ENCODE results near the gene BTBD16.

BTBD16 gene

DNA sequence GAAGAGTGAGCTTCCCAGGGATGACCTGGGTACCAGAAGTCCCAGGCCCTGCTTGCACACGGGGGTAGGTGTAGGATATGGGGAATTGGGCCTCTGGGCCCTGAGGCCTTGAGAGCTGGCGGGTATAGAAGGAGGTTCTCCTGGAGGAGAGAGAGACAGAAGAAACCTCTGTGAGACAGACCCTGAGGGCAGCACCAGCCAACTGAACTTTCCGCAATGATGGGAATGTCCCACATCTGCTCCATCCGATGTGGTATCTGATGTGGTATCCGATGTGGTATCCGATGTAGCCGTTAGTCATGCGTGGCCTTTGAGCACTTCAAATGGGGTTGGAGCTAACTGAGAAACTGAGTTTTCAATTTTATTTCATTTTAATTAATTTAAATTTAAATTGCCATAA, 72.8 kb downstream of the BTBD16 start:
- TF ChIP-seq ELF4 (IDR thresholded peaks at IDR 0.05) (no peak), TARDBP (IDR thresholded peaks at IDR 0.05) (no peak), FOXA1 (IDR thresholded peaks at IDR 0.05) (no peak), L3MBTL2 (conservative IDR thresholded peaks at IDR 0.05) (no peak), LEF1 (IDR thresholded peaks at IDR 0.05; ENCODE audit: borderline replicate concordance) (no peak), FOXK2 (IDR thresholded peaks at IDR 0.05) (no peak), SP1 (IDR thresholded peaks at IDR 0.05) (no peak), ZNF384 (IDR thresholded peaks at IDR 0.05) (no peak), ARNT (IDR thresholded peaks at IDR 0.05) (no peak), PKNOX1 (IDR thresholded peaks at IDR 0.05) (no peak)
- ChIA-PET CTCF (interaction anchor here (0.6 to 2.0 kb wide), 4 partner anchors 29 to 90 kb away, joined by 3 to 14 read pairs (median 4); no protein-coding TSS in a partner anchor), POLR2A (interaction anchor here (1.0 kb wide), 1 partner anchor 30 kb away, joined by 3 read pairs; no protein-coding TSS in a partner anchor)
- DNase-seq (ENCODE audit: extremely low spot score) = no peak

DNA sequence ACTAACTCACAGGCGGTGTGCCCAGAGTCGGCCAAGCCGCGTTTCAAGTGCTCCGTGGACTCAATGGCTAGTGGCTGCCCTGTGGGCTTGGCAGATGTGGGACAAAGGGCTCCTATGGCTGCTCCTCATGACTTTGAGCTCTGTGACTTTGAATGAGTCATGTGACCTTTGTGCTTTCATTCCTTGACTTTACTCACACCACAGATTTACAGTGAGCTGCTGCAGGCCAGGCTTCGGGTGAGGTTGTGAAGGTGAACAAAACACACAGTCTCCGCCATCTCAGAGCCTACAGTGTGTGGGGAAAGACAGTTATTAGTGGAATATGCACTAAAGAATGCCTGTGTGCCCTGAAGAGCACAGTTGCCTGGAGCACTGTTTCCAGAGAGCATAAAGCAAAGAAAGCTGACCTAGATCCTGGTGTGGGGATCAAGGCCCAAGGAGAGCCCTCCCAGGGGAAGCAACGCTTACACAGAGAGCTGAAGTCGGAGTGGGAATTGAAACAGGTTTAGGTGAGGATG, 73.7 kb downstream of the BTBD16 start:
- ChIA-PET CTCF (interaction anchor here (0.6 to 1.5 kb wide), 3 partner anchors 30 to 65 kb away, joined by 3 to 4 read pairs (median 3); no protein-coding TSS in a partner anchor), POLR2A (no interaction called here)
- DNase-seq (ENCODE audit: extremely low spot score) = no peak
- TF ChIP-seq CTBP1 (IDR thresholded peaks at IDR 0.05; ENCODE audit: borderline replicate concordance) (no peak), ZNF384 (IDR thresholded peaks at IDR 0.05) (no peak), FOXA1 (IDR thresholded peaks at IDR 0.05) (no peak), SP1 (IDR thresholded peaks at IDR 0.05) (no peak), TARDBP (IDR thresholded peaks at IDR 0.05) (no peak), FOXM1 (IDR thresholded peaks at IDR 0.05; ENCODE audit: borderline replicate concordance) (no peak)

DNA sequence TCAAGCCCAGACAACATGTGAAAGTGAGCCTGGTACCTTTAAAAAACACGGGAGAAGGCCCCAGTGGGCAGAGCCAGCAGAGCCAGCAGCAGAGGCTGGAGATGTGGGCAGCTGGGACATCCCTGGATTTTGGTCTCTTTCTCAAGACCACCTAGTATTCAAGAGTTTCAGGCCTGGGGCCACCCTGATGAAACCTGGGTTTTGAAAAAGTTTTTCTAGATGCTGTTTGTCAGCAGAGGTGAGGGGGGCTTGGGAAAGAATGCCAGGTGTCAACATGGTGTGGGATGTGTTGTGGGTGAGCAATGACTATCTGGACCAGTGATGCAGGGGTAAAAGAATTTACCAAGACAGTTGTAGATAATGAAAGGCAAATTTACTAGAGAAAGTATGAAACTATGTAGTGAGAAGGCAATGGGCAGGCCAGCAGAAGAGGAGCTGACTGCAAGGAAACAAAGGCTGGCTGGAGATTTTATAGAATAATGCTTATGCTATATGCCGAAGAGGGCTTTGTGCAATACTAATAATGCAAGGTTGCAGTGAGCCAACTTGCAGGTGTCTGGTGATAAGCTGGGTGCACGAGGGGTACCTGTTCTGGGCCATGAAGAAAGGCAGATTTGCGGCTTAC, 75.3 kb downstream of the BTBD16 start:
- CTCF ChIA-PET = no interaction called here
- DNase-seq (ENCODE audit: extremely low spot score) = no peak
- TF ChIP-seq SP1 (IDR thresholded peaks at IDR 0.05) (no peak), TARDBP (IDR thresholded peaks at IDR 0.05) (no peak), HDGF (IDR thresholded peaks at IDR 0.05; ENCODE audit: borderline replicate concordance) (no peak), ZNF384 (IDR thresholded peaks at IDR 0.05) (no peak), BHLHE40 (IDR thresholded peaks at IDR 0.05; ENCODE audit: borderline replicate concordance) (no peak), ARNT (IDR thresholded peaks at IDR 0.05) (no peak), LEF1 (IDR thresholded peaks at IDR 0.05; ENCODE audit: borderline replicate concordance) (no peak), SUZ12 (IDR thresholded peaks at IDR 0.05) (no peak), L3MBTL2 (conservative IDR thresholded peaks at IDR 0.05) (no peak), NFRKB (IDR thresholded peaks at IDR 0.05) (no peak), ELF4 (IDR thresholded peaks at IDR 0.05) (no peak), CTBP1 (IDR thresholded peaks at IDR 0.05; ENCODE audit: borderline replicate concordance) (no peak), FOXA1 (IDR thresholded peaks at IDR 0.05) (no peak), FOXK2 (IDR thresholded peaks at IDR 0.05) (no peak), FOXM1 (IDR thresholded peaks at IDR 0.05; ENCODE audit: borderline replicate concordance) (no peak), PKNOX1 (IDR thresholded peaks at IDR 0.05) (no peak)
- POLR2A ChIA-PET = no interaction called here

- CTCF ChIA-PET = no interaction called here
- POLR2A ChIA-PET = no interaction called here
- DNase-seq (ENCODE audit: extremely low spot score) = no peak
- TF ChIP-seq ZNF384 (IDR thresholded peaks at IDR 0.05) (no peak), SUZ12 (IDR thresholded peaks at IDR 0.05) (no peak), SP1 (IDR thresholded peaks at IDR 0.05) (no peak), LEF1 (IDR thresholded peaks at IDR 0.05; ENCODE audit: borderline replicate concordance) (no peak), NFRKB (IDR thresholded peaks at IDR 0.05) (no peak), BHLHE40 (IDR thresholded peaks at IDR 0.05; ENCODE audit: borderline replicate concordance) (no peak), ELF4 (IDR thresholded peaks at IDR 0.05) (no peak), ARNT (IDR thresholded peaks at IDR 0.05) (no peak)
These were observed 76.2 kb downstream of the BTBD16 start for GRCh38 chr10:122347170-122347841.

DNA sequence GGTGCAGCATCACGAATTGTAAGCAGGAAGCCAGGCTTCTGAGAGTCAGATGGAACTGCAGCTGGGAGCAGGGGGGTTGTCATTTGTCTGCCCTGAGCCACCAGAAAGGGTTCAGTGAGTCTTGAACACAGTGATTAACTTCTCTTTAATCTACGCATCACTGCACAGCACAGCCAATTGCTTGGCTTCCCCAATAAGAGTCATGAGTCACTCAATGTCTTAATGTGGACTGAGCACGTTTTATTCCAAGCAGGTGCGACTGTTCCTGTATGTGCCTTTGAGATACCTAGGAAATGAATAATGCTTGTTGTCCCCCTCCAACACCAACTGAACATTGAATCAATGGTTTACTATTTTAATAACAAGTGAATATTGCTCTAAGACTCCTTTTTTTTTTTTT, 77.4 kb downstream of the BTBD16 start:
- POLR2A ChIA-PET = no interaction called here
- CTCF ChIA-PET = no interaction called here
- no peak for DNase-seq (ENCODE audit: extremely low spot score)
- TF ChIP-seq ARNT (IDR thresholded peaks at IDR 0.05) = no peak
- no peak for TF ChIP-seq NFRKB (IDR thresholded peaks at IDR 0.05)
- no peak for TF ChIP-seq LEF1 (IDR thresholded peaks at IDR 0.05; ENCODE audit: borderline replicate concordance)
- no peak for TF ChIP-seq L3MBTL2 (conservative IDR thresholded peaks at IDR 0.05)
- TF ChIP-seq FOXM1 (IDR thresholded peaks at IDR 0.05; ENCODE audit: borderline replicate concordance) = no peak

- ChIA-PET CTCF (no interaction called here), POLR2A (no interaction called here)
- TF ChIP-seq SUZ12 (IDR thresholded peaks at IDR 0.05) (no peak), SP1 (IDR thresholded peaks at IDR 0.05) (no peak), FOXK2 (IDR thresholded peaks at IDR 0.05) (no peak), FOXM1 (IDR thresholded peaks at IDR 0.05; ENCODE audit: borderline replicate concordance) (no peak), HDGF (IDR thresholded peaks at IDR 0.05; ENCODE audit: borderline replicate concordance) (no peak), TARDBP (IDR thresholded peaks at IDR 0.05) (no peak), LEF1 (IDR thresholded peaks at IDR 0.05; ENCODE audit: borderline replicate concordance) (no peak), NFRKB (IDR thresholded peaks at IDR 0.05) (no peak), CTBP1 (IDR thresholded peaks at IDR 0.05; ENCODE audit: borderline replicate concordance) (no peak), BHLHE40 (IDR thresholded peaks at IDR 0.05; ENCODE audit: borderline replicate concordance) (no peak), ARNT (IDR thresholded peaks at IDR 0.05) (no peak), L3MBTL2 (conservative IDR thresholded peaks at IDR 0.05) (no peak), ELF4 (IDR thresholded peaks at IDR 0.05) (no peak), ZNF384 (IDR thresholded peaks at IDR 0.05) (no peak), PKNOX1 (IDR thresholded peaks at IDR 0.05) (no peak)
- DNase-seq (ENCODE audit: extremely low spot score) = no peak
These were observed 77.9 kb downstream of the BTBD16 start for GRCh38 chr10:122348935-122349361.

Data from HEK293T (cell line).